NB4 (cell line): ENCODE measurements around the gene SLC25A53.

ENCODE experiments used
- DNase-seq: peaks from one replicate; pipeline ENCODE4 v3.0.0; 2010; ENCODE audit warnings: low read depth
- H3K4me3 ChIP-seq: one replicate; pipeline ENCODE4 v1.5.1; 2011; ENCODE audit warnings: mild to moderate bottlenecking, low read depth, low read length, moderate library complexity
- CTCF ChIP-seq: IDR thresholded peaks from one replicate; pipeline ENCODE4 v1.5.1; 2012; ENCODE audit warnings: low read depth, low read length
- MAX ChIP-seq: IDR thresholded peaks from 2 replicates; pipeline ENCODE4 v1.6.1; 2011; ENCODE audit warnings: low read depth, low read length
- MYC ChIP-seq: IDR thresholded peaks from 2 replicates; pipeline ENCODE4 v1.6.1; 2011; ENCODE audit warnings: low read depth, low read length
- POLR2A ChIP-seq: IDR thresholded peaks from 2 replicates; pipeline ENCODE4 v1.6.1; 2011; ENCODE audit warnings: mild to moderate bottlenecking; ENCODE audit not compliant: insufficient read length; ENCODE audit errors: extremely low read depth

The SLC25A53 gene

GRCh38 chrX:104189837-104190236 is 33.0 kb upstream of the SLC25A53 start:
- H3K4me3 ChIP-seq, result no peak overlapping the region
- DNase-seq, result no peak
- TF ChIP-seq MYC (no peak), CTCF (no peak), POLR2A (no peak), MAX (no peak)

- DNase-seq, result no peak
- H3K4me3 ChIP-seq, result no peak overlapping the region
- TF ChIP-seq MYC (no peak), POLR2A (no peak), CTCF (no peak), MAX (no peak)
Measured at GRCh38 chrX:104187931-104188330, 31.1 kb upstream of the SLC25A53 start.

GRCh38 chrX:104183685-104184084 is 26.9 kb upstream of the SLC25A53 start:
- no peak for TF ChIP-seq MYC
- no peak for TF ChIP-seq CTCF
- no peak for TF ChIP-seq POLR2A
- no peak for TF ChIP-seq MAX
- no peak for DNase-seq

GRCh38 chrX:104173841-104174240 is 17.0 kb upstream of the SLC25A53 start:
- TF ChIP-seq POLR2A, result no peak
- no peak for TF ChIP-seq MAX
- no peak for TF ChIP-seq MYC
- TF ChIP-seq CTCF, result no peak
- no peak overlapping the region for H3K4me3 ChIP-seq

More at GRCh38 chrX:104183685-104184084, 26.9 kb upstream of the SLC25A53 start:
- H3K4me3 ChIP-seq, result no peak overlapping the region

GRCh38 chrX:104172788-104173187 is 16.0 kb upstream of the SLC25A53 start:
- H3K4me3 ChIP-seq, result no peak overlapping the region
- TF ChIP-seq MYC, result no peak
- DNase-seq, result no peak

More at GRCh38 chrX:104173841-104174240, 17.0 kb upstream of the SLC25A53 start:
- no peak for DNase-seq

GRCh38 chrX:104172121-104172520 is 15.3 kb upstream of the SLC25A53 start:
- DNase-seq, result no peak
- no peak overlapping the region for H3K4me3 ChIP-seq
- TF ChIP-seq MAX, result no peak
- TF ChIP-seq POLR2A, result no peak
- TF ChIP-seq CTCF, result no peak
- TF ChIP-seq MYC, result no peak
